Thoracic aorta (tissue), 2 donors: ENCODE measurements around the gene GNAL. TPM values are rescaled to one million over a fixed set of nuclear protein-coding genes. Genes with fewer than 3 reads are reported as not detected.

ENCODE experiments used
- ATAC-seq: fragments of 150-250 bp; one replicate; pipeline ENCODE4 v1.8.0; 2017; ENCODE audit warnings: low read depth; ENCODE audit not compliant: insufficient number of reproducible peaks, low FRiP score
- DNase-seq: peaks from one replicate; pipeline ENCODE4 v3.0.0-alpha.2; 2020; ENCODE audit warnings: low spot score
- H3K27ac ChIP-seq, 2 donors: fragments of 200-600 bp; sonication (generic); 1 replicate in 1 of 2; 2 replicates in 1 of 2; pipeline ENCODE4 v1.5.1; 2016; ENCODE audit warnings: mild to moderate bottlenecking in 2 of 2, moderate library complexity in 2 of 2
- H3K27me3 ChIP-seq: fragments of 200-600 bp; sonication (generic); replicated peaks from 2 replicates; pipeline ENCODE4 v1.6.0; 2016; ENCODE audit warnings: mild to moderate bottlenecking; ENCODE audit not compliant: insufficient read depth
- H3K36me3 ChIP-seq: fragments of 200-600 bp; sonication (generic); one replicate; pipeline ENCODE4 v1.5.1; 2016
- H3K4me1 ChIP-seq, 2 donors: fragments of 200-600 bp; sonication (generic); 1 replicate in 1 of 2; 2 replicates in 1 of 2; pipeline versions ENCODE4 v1.5.1 to v1.6.0; 2016; ENCODE audit warnings: low read depth in 2 of 2, mild to moderate bottlenecking in 1 of 2; ENCODE audit not compliant: control insufficient read depth in 1 of 2
- H3K4me3 ChIP-seq: fragments of 200-600 bp; sonication (generic); 2 replicates; pipeline ENCODE4 v1.5.1; 2016; ENCODE audit warnings: mild to moderate bottlenecking
- H3K9me3 ChIP-seq: fragments of 200-600 bp; sonication (generic); 2 replicates; pipeline ENCODE4 v1.5.1; 2016
- CTCF ChIP-seq: fragments of 200-600 bp; sonication (generic); IDR thresholded peaks from one replicate; pipeline ENCODE4 v1.5.1; 2019; ENCODE audit warnings: antibody characterized with exemption
- total RNA-seq, 2 donors: library from RNA; depleted of rRNA; stranded (reverse); fragments of >200 nt; gene quantifications; one replicate each; pipeline versions ENCODE4 v1.1.0 to v1.2.3, GENCODE V29; 2016

Gene GNAL
- total RNA-seq, 2 donors from 2014 or later, result 4.2 to 20.4 TPM

DNA sequence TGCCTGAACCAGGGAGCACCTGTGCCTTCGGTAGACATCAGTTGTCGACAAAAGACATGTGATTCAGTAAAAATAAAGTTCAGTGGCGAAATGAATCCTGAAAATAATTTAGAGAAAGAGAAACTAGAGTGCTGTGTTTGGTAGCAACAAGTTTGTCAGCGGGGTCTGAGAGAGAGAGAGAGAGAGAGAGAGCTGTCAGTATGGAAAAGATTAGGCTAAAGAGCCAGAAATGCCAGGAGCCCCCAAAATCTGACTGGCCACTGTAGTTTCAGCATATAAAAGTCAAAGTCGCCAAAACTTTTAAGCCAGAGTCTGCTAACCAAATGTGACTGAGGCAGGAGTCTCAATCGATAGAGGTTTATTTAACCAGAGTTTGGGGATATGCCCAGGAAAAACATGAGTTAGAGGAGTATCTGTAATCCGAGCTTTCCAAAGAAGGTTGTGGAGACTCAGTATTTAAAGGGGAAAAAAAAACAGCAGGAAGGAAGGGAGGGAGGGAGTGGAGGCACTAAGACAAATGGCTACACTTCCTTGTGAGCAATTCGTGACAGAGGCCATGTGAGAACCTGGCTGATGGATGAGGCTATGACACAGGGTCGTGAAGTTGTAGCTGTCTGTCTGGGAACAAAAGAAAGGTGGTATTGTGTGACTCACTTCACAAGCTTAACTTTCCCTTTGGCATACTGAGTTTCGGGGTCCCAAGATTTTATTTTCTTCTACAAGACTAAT, 20.5 kb upstream of the GNAL start:
- Histone ChIP-seq H3K9me3 (no peaks in the 10 kb centered on the region), H3K36me3 (no peaks in the 10 kb centered on the region), H3K27me3 (no peaks in the 10 kb centered on the region), H3K4me3 (no peak overlapping the region), H3K4me1 (peaks cover 0 to 8% of the 10 kb centered on the region in 2 donors), H3K27ac (no peak overlapping the region)
- ATAC-seq (no peak), DNase-seq (no peak)
- no peak for TF ChIP-seq CTCF

- Histone ChIP-seq H3K4me1 (peaks cover 0 to 8% of the 10 kb centered on the region in 2 donors), H3K36me3 (no peaks in the 10 kb centered on the region), H3K9me3 (no peaks in the 10 kb centered on the region), H3K27me3 (no peaks in the 10 kb centered on the region), H3K27ac (no peak overlapping the region), H3K4me3 (peak overlapping the region; percentile 5)
- no peak for DNase-seq
- no peak for TF ChIP-seq CTCF
- no peak for ATAC-seq
Measured at GRCh38 chr18:11669271-11669947, 19.7 kb upstream of the GNAL start.

DNA sequence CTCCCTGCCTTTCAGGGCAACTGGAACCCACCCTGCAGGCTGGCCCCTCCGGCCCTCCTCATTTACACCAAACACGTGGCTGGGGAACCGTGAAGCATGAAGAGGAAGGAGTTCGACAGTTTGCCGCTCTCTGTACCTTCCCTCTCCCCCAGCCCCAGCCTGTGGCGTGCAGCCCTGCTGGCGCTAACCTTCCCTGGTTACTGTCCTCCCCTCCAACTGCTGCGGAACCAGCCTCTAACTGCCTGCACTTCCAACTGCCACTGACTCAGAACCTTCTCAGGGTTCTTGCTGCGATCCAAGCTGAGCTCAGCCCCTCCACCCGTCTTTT, 19.2 kb upstream of the GNAL start:
- TF ChIP-seq CTCF, result no peak
- no peak for ATAC-seq

DNA sequence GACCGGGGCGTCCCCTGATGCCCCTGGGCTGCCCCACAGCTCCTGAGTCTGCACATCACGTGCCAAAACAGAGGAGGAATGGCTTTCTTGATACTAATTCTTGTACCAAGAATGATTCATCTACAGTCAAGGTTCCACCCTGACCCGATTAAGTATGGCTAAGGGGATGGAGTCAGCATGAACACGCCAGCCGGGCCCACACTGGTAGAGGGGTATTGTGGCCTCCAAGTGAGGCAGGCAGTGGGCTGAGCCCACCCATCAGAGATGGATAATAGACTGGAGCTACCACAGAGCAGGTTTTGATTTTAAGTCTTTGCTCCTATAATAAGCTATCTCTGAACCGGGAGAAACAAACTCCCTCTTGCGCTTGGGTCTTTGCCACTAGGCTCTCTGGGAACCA, 17.9 kb upstream of the GNAL start:
- H3K4me1 ChIP-seq, result peaks cover 0 to 8% of the 10 kb centered on the region in 2 donors
- no peak overlapping the region for H3K27ac ChIP-seq
- no peak for DNase-seq
- H3K9me3 ChIP-seq, result no peaks in the 10 kb centered on the region
- no peak for ATAC-seq
- no peaks in the 10 kb centered on the region for H3K36me3 ChIP-seq
- no peak for TF ChIP-seq CTCF
- no peak overlapping the region for H3K4me3 ChIP-seq
- H3K27me3 ChIP-seq, result no peaks in the 10 kb centered on the region

More for the DNA sequence above, 19.2 kb upstream of the GNAL start:
- no peak for DNase-seq
- Histone ChIP-seq H3K27ac (no peak overlapping the region), H3K36me3 (no peaks in the 10 kb centered on the region), H3K4me3 (no peak overlapping the region), H3K4me1 (peaks cover 0 to 8% of the 10 kb centered on the region in 2 donors), H3K9me3 (no peaks in the 10 kb centered on the region), H3K27me3 (no peaks in the 10 kb centered on the region)

- H3K4me3 ChIP-seq, result no peak overlapping the region
- H3K36me3 ChIP-seq, result no peaks in the 10 kb centered on the region
- H3K27me3 ChIP-seq, result no peaks in the 10 kb centered on the region
- peaks cover 0 to 8% of the 10 kb centered on the region in 2 donors for H3K4me1 ChIP-seq
- DNase-seq, result no peak
- no peaks in the 10 kb centered on the region for H3K9me3 ChIP-seq
- H3K27ac ChIP-seq, result no peak overlapping the region
- no peak for ATAC-seq
- no peak for TF ChIP-seq CTCF
Measured at GRCh38 chr18:11672198-11672597, 16.9 kb upstream of the GNAL start.
